GM12892 (cell line): ENCODE results near the gene FMOD.
A peak's percentile ranks its signal among the peaks of the same experiment; 100 is the strongest.
"Not testable (repeated sequence)": the region's sequence is repeated elsewhere in the genome, so short reads cannot be mapped to it uniquely, and the experiment has no call there.

Experiments used
- DNase-seq: peaks from one replicate; pipeline ENCODE4 v3.0.0; 2011; ENCODE audit not compliant: insufficient read length
- FAIRE-seq: peaks from 2 replicates; lab custom pipeline; 2011; peaks lifted over from hg19 to GRCh38; lab: Jason Lieb, UNC
- POLR2A ChIP-seq: IDR thresholded peaks from 2 replicates; pipeline ENCODE4 v1.6.1; 2011; ENCODE audit warnings: low read depth, low read length, control low read depth
- POLR2AphosphoS5 ChIP-seq: IDR thresholded peaks from 2 replicates; pipeline ENCODE4 v1.6.1; 2011; ENCODE audit warnings: low read depth, low read length, control low read depth
- TAF1 ChIP-seq: IDR thresholded peaks from 2 replicates; pipeline ENCODE4 v1.6.1; 2011; ENCODE audit warnings: low read depth, mild to moderate bottlenecking, control low read depth, low read length, borderline replicate concordance

FMOD gene

GRCh38 chr1:203322500-203323179, 28.3 kb downstream of the FMOD start:
- FAIRE-seq (no peak), DNase-seq (no peak)
- TF ChIP-seq POLR2A (no peak), TAF1 (no peak), POLR2AphosphoS5 (no peak)

DNA sequence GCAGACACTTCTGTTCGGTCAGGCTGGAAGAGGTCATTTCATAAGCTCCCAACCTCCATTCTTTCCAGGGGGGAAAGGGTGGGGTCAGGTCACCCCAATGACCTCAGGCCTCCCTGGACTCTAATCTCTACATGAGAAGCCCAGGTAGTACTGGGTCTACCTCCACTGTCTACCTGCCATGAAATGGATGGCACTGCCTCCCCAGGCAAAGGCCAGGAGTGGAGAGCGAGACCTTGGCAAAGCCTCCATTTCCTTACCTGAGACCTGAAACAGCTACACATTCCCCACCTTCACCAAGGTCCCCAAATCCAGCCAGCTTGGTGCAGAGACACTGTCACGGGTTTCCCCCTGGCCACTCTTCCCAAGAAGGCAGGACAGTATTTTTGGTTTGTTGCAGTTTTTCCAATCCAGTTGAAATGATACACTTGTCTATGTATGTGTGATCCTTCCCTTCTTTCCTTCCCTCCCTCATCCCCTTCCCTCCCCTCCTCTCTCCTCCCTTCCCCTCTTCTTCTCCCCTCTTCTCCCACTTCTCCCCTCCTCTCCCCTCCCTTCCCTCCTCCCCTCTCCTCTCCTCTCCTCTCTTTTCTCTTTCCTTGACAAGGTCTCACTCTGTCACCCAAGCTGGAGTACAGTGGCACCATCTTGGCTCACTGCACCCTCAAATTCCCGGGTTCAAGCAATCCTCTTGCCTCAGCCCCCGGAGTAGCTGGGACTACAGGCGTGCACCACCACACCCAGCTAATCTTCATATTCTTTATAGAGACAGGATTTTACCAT, 29.5 kb downstream of the FMOD start:
- DNase-seq (no peak), FAIRE-seq (peak; percentile 27)
- TF ChIP-seq POLR2AphosphoS5 (no peak), POLR2A (no peak)

- TF ChIP-seq POLR2A (no peak), TAF1 (no peak), POLR2AphosphoS5 (no peak)
- FAIRE-seq (peak; percentile 89), DNase-seq (peak; percentile 54)
Measured at GRCh38 chr1:203320591-203321272, 30.2 kb downstream of the FMOD start.

DNA sequence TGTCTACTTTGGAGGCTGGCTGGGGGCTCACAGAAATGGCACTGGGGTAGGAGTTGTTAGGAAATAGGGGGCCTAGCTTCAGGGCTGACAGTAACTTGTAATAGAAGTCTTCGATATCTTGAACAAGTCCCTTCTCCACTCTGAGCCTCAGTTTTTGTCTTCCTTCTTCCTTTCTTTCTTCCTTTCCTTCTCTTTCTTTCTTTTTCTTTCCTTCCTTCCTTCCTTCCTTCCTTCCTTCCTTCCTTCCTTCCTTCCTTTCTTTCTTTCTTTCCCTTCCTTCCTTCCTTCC, 32.7 kb downstream of the FMOD start:
- no peak for TF ChIP-seq POLR2AphosphoS5
- TF ChIP-seq POLR2A: no peak
- TF ChIP-seq TAF1: no peak
- FAIRE-seq: no peak
- DNase-seq: no peak

DNA sequence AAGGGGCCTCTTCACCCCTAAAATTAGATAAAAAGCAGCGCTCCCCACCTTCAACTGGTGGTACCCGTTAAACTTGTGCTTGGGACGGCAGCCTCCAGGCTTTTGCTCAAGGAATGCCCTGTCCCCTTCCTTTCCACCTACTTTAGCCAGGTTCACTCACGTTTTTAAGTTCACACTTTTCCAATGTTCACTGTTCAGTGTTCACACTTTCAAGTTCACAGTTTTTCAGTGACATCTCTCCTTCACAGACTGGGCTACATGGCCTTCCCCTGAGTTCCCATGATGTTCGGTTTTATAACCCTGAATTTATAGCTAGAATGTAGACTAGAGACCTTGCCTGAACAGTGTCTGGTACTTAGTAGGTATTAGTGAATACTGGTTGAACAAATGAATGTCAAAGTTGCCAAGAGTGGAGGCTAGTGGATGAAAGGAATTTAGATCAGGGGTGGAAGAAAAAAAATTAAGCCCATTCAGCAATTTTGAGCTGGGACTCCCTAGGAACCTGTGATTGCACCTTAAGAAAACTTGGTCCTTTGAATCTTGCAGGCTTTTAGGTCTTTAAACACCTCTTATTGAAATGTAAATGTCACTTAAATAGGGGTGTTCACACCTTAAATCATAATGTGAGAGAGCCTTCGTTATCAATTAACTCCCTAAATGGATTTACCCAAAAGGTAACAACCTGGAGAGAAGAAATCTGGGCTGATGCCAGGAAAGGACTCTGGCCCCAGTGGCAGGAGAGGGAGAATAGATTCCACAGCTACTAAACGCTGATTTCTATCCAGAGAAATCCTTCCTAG, 33.3 kb downstream of the FMOD start:
- FAIRE-seq: no peak
- TF ChIP-seq POLR2A: no peak
- TF ChIP-seq TAF1: no peak
- no peak for TF ChIP-seq POLR2AphosphoS5

DNA sequence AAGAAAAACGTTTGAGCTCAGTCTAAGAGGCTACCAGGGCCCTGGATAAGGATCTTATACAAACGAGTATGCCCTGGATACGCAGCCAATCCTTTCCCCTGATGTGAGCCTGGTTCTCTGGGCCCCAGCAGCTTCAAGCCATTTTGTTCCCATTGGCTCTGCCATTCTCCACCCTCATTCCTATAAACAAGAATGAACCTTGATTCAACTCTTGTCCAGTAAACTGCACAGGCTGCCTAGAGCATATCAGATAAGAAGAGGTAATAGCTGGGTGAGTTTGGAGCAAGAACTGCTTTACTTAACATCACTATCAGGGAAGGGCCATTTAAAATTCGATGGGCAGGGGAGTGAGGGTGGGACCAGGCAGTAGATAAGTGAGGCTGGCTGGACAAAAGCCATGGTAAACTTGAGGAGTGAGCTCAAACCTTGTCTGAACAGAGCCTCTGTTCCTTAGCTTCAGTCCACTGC, 34.3 kb downstream of the FMOD start:
- DNase-seq: no peak
- no peak for FAIRE-seq
- no peak for TF ChIP-seq POLR2A
- no peak for TF ChIP-seq POLR2AphosphoS5
- TF ChIP-seq TAF1: no peak

More for the DNA sequence above, 33.3 kb downstream of the FMOD start:
- DNase-seq: no peak

DNA sequence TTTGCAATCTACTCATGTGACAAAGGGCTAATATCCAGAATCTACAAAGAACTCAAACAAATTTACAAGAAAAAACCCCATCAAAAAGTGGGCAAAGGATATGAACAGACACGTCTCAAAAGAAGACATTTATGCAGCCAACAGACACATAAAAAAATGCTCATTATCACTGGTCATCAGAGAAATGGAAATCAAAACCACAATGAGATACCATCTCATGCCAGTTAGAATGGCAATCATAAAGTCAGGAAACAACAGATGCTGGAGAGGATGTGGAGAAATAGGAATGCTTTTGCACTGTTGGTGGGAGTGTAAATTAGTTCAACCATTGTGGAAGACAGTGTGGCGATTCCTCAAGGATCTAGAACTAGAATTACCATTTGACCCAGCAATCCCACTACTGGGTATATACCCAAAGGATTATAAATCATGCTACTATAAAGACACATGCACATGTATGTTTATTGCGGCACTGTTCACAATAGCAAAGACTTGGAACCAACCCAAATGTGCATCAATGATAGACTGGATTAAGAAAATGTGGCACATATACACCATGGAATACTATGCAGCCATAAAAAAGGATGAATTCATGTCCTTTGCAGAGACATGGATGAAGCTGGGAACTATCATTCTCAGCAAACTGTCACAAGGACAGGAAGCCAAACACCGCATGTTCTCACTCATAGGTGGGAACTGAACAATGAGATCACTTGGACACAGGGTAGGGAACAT, 36.7 kb downstream of the FMOD start:
- not testable (repeated sequence) for DNase-seq, FAIRE-seq

GRCh38 chr1:203311368-203312301, 39.3 kb downstream of the FMOD start:
- DNase-seq (no peak), FAIRE-seq (no peak)
- no peak for TF ChIP-seq POLR2A
- TF ChIP-seq TAF1: no peak

- TF ChIP-seq POLR2AphosphoS5 (no peak), POLR2A (no peak; the same call in 1 of the 2 replicates), TAF1 (no peak)
- DNase-seq (no peak), FAIRE-seq (no peak)
Measured at GRCh38 chr1:203308923-203309331, 42.0 kb downstream of the FMOD start.

GRCh38 chr1:203308328-203308922, 42.5 kb downstream of the FMOD start:
- no peak for FAIRE-seq
- DNase-seq: no peak
- TF ChIP-seq POLR2AphosphoS5: peak; percentile 20; the same call in 1 of the 2 replicates
- no peak for TF ChIP-seq TAF1
- TF ChIP-seq POLR2A: peak; percentile 15; the same call in 1 of the 2 replicates
